CD4-positive, alpha-beta T cell (primary cell): Measurements from ENCODE around the gene TARP.

ENCODE experiments used
- ATAC-seq: fragments of 200-7000 bp; cut with Tn5 transposase; one replicate; pipeline ENCODE4 v1.10.0; 2022; ENCODE audit warnings: mild to moderate bottlenecking; ENCODE audit not compliant: poor library complexity
- CTCF ChIA-PET: fragments of 350-600 bp; sonication (Branson Sonifier 250); formaldehyde crosslinking; loops from one replicate; lab custom pipeline; 2021; ENCODE audit warnings: antibody characterized with exemption, inconsistent platforms; lab: Charles Lee
- POLR2A ChIA-PET: fragments of 350-600 bp; sonication (Branson Sonifier 250); formaldehyde crosslinking; loops from one replicate; lab custom pipeline; 2021; ENCODE audit warnings: antibody characterized with exemption, inconsistent platforms; lab: Charles Lee
- DNase-seq, 14 experiments: peaks; one replicate each; pipeline ENCODE4 v3.0.0-alpha.2; 2013 to 2020; ENCODE audit warnings: mixed read lengths in 2 of 14
- H3K27ac ChIP-seq, 2 donors: one replicate each; pipeline versions ENCODE4 v1.5.1 to v1.7.0; 2013; ENCODE audit warnings: low read length in 2 of 2, low read depth in 1 of 2, mild to moderate bottlenecking in 1 of 2
- H3K27me3 ChIP-seq, 2 experiments: 1 replicate in 1 of 2; 2 replicates in 1 of 2; pipeline versions ENCODE4 v1.6.1 to v1.7.0; 2013; ENCODE audit warnings: low read length in 2 of 2, control low read depth in 1 of 2, mild to moderate bottlenecking in 1 of 2, moderate library complexity in 1 of 2; ENCODE audit not compliant: insufficient read depth in 2 of 2, control insufficient read depth in 1 of 2
- H3K36me3 ChIP-seq: one replicate; pipeline ENCODE4 v1.6.1; 2013; ENCODE audit warnings: low read length, control low read depth; ENCODE audit not compliant: insufficient read depth
- H3K4me1 ChIP-seq: one replicate; pipeline ENCODE4 v1.6.1; 2013; ENCODE audit warnings: low read length, control low read depth; ENCODE audit not compliant: insufficient read depth
- H3K4me3 ChIP-seq: one replicate; pipeline ENCODE4 v1.5.1; 2013; ENCODE audit warnings: mild to moderate bottlenecking, low read length, moderate library complexity
- H3K9me3 ChIP-seq, 2 experiments: 1 replicate in 1 of 2; 2 replicates in 1 of 2; pipeline versions ENCODE4 v1.6.1 to v1.7.0; 2013; ENCODE audit warnings: low read length in 2 of 2, mild to moderate bottlenecking in 2 of 2, control low read depth in 1 of 2, moderate library complexity in 1 of 2; ENCODE audit not compliant: control insufficient read depth in 1 of 2, insufficient read depth in 1 of 2
- H3K27ac Mint-ChIP-seq: one replicate; pipeline ENCODE4 v1.8.0; 2020; ENCODE audit warnings: mixed read lengths
- H3K27me3 Mint-ChIP-seq: one replicate; pipeline ENCODE4 v1.8.0; 2021; ENCODE audit warnings: mixed read lengths
- H3K36me3 Mint-ChIP-seq: one replicate; pipeline ENCODE4 v1.8.0; 2021; ENCODE audit warnings: low read depth, mixed read lengths
- H3K4me1 Mint-ChIP-seq: one replicate; pipeline ENCODE4 v1.8.0; 2021; ENCODE audit warnings: low read depth, mixed read lengths
- H3K4me3 Mint-ChIP-seq: one replicate; pipeline ENCODE4 v1.8.0; 2020; ENCODE audit warnings: mild to moderate bottlenecking, mixed read lengths
- H3K9me3 Mint-ChIP-seq: one replicate; pipeline ENCODE4 v1.8.0; 2020; ENCODE audit warnings: mixed read lengths
- intact Hi-C, 2 experiments: fragments of 100-400 bp; cut with DNase I in 1 of 2; cut with micrococcal nuclease in 1 of 2; formaldehyde crosslinking; loops; one replicate each; pipeline versions ENCODE4 v1.15.1 to v1.9.0; 2023 to 2025; cut with DNase I, micrococcal nuclease
- TF ChIP-seq, protein P1 (sequence below): fragments of 200-600 bp; IDR thresholded peaks from one replicate; pipeline ENCODE4 v1.8.0; 2022; ENCODE audit warnings: antibody characterized with exemption, mild to moderate bottlenecking

The TARP gene

DNA sequence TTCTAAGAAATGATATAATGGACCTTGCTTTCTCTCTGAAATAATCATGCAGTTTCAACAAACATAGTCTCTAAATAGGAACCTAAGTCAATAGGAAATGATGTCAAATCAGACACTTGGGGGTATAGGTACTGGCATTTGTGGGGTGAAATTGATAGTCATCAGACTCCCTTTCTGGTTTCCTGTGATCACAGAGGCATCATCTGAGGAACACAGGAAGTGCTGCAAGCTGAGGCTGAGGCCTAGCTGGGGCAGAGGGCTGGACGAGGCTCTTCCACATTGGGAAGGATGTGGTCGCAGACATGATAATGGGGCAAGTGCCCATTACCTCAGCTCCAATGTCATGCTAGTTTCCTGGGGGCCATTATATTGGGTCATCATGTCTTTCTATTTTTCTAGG lies 33.5 kb upstream of the TARP start:
- no peak overlapping the region for H3K27ac ChIP-seq

DNA sequence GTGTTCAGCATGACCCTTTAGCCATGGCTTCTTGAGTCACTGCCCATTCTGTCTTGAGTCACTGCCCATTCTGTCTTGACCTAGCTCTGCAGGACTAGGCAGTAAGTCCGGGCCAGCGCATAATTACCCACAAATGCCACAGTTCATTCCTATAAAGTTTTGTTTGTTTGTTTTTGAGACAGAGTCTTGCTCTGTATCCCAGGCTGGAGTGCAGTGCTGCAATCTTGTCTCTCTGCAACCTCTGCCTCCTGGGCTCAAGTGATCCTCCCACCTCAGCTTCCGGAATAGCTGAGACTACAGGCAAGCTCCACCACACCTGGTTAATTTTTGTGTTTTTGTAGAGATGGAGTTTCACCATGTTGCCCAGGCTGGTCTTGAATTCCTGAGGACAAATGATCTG lies 32.7 kb upstream of the TARP start:
- H3K27ac Mint-ChIP-seq = peak overlapping the region; percentile 88
- POLR2A ChIA-PET = no interaction called here
- ATAC-seq = no peak
- Histone ChIP-seq H3K36me3 (no peaks in the 10 kb centered on the region), H3K27ac (no peak overlapping the region), H3K4me1 (peaks cover 30% of the 10 kb centered on the region), H3K4me3 (no peak overlapping the region), H3K9me3 (peaks cover 0 to 4% of the 10 kb centered on the region in 2 experiments), H3K27me3 (no peaks in the 10 kb centered on the region)
- no peaks in the 10 kb centered on the region for H3K27me3 Mint-ChIP-seq
- CTCF ChIA-PET = no interaction called here
- H3K9me3 Mint-ChIP-seq = peaks cover 4% of the 10 kb centered on the region
- TF ChIP-seq, protein P1, sequence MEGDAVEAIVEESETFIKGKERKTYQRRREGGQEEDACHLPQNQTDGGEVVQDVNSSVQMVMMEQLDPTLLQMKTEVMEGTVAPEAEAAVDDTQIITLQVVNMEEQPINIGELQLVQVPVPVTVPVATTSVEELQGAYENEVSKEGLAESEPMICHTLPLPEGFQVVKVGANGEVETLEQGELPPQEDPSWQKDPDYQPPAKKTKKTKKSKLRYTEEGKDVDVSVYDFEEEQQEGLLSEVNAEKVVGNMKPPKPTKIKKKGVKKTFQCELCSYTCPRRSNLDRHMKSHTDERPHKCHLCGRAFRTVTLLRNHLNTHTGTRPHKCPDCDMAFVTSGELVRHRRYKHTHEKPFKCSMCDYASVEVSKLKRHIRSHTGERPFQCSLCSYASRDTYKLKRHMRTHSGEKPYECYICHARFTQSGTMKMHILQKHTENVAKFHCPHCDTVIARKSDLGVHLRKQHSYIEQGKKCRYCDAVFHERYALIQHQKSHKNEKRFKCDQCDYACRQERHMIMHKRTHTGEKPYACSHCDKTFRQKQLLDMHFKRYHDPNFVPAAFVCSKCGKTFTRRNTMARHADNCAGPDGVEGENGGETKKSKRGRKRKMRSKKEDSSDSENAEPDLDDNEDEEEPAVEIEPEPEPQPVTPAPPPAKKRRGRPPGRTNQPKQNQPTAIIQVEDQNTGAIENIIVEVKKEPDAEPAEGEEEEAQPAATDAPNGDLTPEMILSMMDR = no peak
- H3K36me3 Mint-ChIP-seq = no peaks in the 10 kb centered on the region
- intact Hi-C loops = no loop called here
- DNase-seq = no peak
- peaks cover 12% of the 10 kb centered on the region for H3K4me1 Mint-ChIP-seq
- H3K4me3 Mint-ChIP-seq = no peak overlapping the region

More for the DNA sequence above, 33.5 kb upstream of the TARP start:
- H3K4me1 ChIP-seq = peaks cover 30% of the 10 kb centered on the region
- TF ChIP-seq, protein P1 = no peak
- DNase-seq (peak in 6 of 14 experiments; percentile 10 to 77 (median 45)), ATAC-seq (peak; percentile 62)
- H3K27me3 ChIP-seq = no peaks in the 10 kb centered on the region
- no peaks in the 10 kb centered on the region for H3K27me3 Mint-ChIP-seq
- CTCF ChIA-PET = interaction anchor here (0.8 kb wide), 1 partner anchor 91 kb away, joined by 4 read pairs; no protein-coding TSS in a partner anchor
- H3K9me3 Mint-ChIP-seq = peaks cover 4% of the 10 kb centered on the region
- peak overlapping the region; percentile 78 for H3K4me3 Mint-ChIP-seq
- H3K4me3 ChIP-seq = no peak overlapping the region
- H3K9me3 ChIP-seq = peaks cover 0 to 4% of the 10 kb centered on the region in 2 experiments
- intact Hi-C loops = no loop called here
- no peaks in the 10 kb centered on the region for H3K36me3 Mint-ChIP-seq
- H3K4me1 Mint-ChIP-seq = peaks cover 12% of the 10 kb centered on the region
- POLR2A ChIA-PET = no interaction called here
- no peaks in the 10 kb centered on the region for H3K36me3 ChIP-seq
- peak overlapping the region; percentile 88 for H3K27ac Mint-ChIP-seq

DNA sequence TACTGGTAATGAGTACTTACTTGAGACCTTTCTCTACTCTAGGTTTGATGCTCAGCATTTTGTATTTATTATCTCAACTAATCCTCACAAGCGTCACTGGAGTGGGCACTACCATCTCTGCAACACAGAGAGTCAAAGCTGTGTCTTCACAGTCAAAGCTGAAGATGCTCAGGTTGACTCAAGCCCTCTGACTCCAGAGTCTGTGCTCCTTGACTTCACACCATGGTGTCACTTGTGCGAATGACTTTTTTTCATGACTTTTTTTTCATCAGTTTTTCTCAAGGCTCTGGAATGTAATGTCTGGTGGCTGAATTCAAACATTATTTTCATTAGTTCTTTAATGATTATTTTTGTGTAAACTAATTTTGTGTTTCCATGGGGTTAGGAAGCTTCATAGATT lies 30.4 kb upstream of the TARP start:
- Mint-ChIP-seq H3K36me3 (no peaks in the 10 kb centered on the region), H3K27ac (peak overlapping the region; percentile 79), H3K4me1 (peaks cover 7% of the 10 kb centered on the region), H3K27me3 (no peaks in the 10 kb centered on the region), H3K4me3 (peak overlapping the region; percentile 74), H3K9me3 (peaks cover 4% of the 10 kb centered on the region)
- DNase-seq (no peak), ATAC-seq (no peak)
- H3K27ac ChIP-seq = no peak overlapping the region
- peaks cover 0 to 4% of the 10 kb centered on the region in 2 experiments for H3K9me3 ChIP-seq
- POLR2A ChIA-PET = interaction anchor here (0.7 kb wide), 1 partner anchor 81 kb away, joined by 3 read pairs; no protein-coding TSS in a partner anchor
- peaks cover 25% of the 10 kb centered on the region for H3K4me1 ChIP-seq
- H3K27me3 ChIP-seq = no peaks in the 10 kb centered on the region
- H3K36me3 ChIP-seq = no peaks in the 10 kb centered on the region
- CTCF ChIA-PET = interaction anchor here (1.6 kb wide), 1 partner anchor 42 kb away, joined by 3 read pairs; no protein-coding TSS in a partner anchor
- intact Hi-C loops = no loop called here
- peak overlapping the region; percentile 45 for H3K4me3 ChIP-seq
- TF ChIP-seq, protein P1 = no peak
